ENCODE results near the gene GPD2. TPM values are rescaled to one million over a fixed set of nuclear protein-coding genes. Genes with fewer than 3 reads are reported as not detected.
A peak's percentile ranks its signal among the peaks of the same experiment; 100 is the strongest.

The GPD2 gene
- total and polyA plus RNA-seq, 10 of the 15 experiments (the other 5 are each of a cell fraction or from before 2014, with no cell fraction given), result 10.0 to 73.5 (median 43.4) TPM

- H3K36me3 ChIP-seq (ENCODE audit: control insufficient read depth in 2 of 2, insufficient read depth in 2 of 2, low read length in 1 of 2), result no peaks in the 10 kb centered on the region
- WGBS (ENCODE audit: insufficient coverage, insufficient replicate concordance, low lambda C conversion rate, missing lambda C conversion rate), result 74% methylated on average over 8 of the region's 8 CpGs
- no peaks in the 10 kb centered on the region for H4K20me1 ChIP-seq (ENCODE audit: control insufficient read depth, insufficient read depth)
- ATAC-seq (no peak), FAIRE-seq (no peak), DNase-seq (ENCODE audit: low read depth, low spot score) (no peak)
- TF ChIP-seq SPI1 (IDR thresholded peaks at IDR 0.05; ENCODE audit: borderline replicate concordance, insufficient read depth, low read depth, low read length), result no peak
- TF ChIP-seq RBBP5 (conservative IDR thresholded peaks at IDR 0.05), result no peak
- no peak for TF ChIP-seq RAD21 (IDR thresholded peaks at IDR 0.05; ENCODE audit: insufficient read depth, low read depth, low read length)
- TF ChIP-seq FOS (IDR thresholded peaks at IDR 0.05; ENCODE audit: borderline replicate concordance, extremely low read depth, insufficient read length), result no peak
- TF ChIP-seq ZNF24 (IDR thresholded peaks at IDR 0.05), result no peak
- CTCF ChIA-PET, result interaction anchor here (0.8 to 1.6 kb wide), 2 partner anchors 88 to 92 kb away, joined by 3 to 5 read pairs; no protein-coding TSS in a partner anchor
- intact Hi-C loops (cut with micrococcal nuclease; ENCODE audit: unreplicated experiment) (loop anchor here (1.0 to 5.0 kb wide), 2 partner anchors 95 to 103 kb away; no protein-coding TSS in a partner anchor), in situ Hi-C loops (cut with MboI) (no loop called here)
- peaks cover 30% of the 10 kb centered on the region for H3K79me2 ChIP-seq (ENCODE audit: control insufficient read depth, insufficient read depth, low read length)
- no peak overlapping the region for H2AFZ ChIP-seq (ENCODE audit: control insufficient read depth, low read depth, low read length)
- BruUV-seq (replicated peaks), result no TSS peak
- POLR2A ChIA-PET, result interaction anchor here (0.7 to 4.0 kb wide), 2 partner anchors 63 to 100 kb away, joined by 3 to 20 read pairs; no protein-coding TSS in a partner anchor
- no peak overlapping the region for H3K4me3 ChIP-seq
- H3K4me2 ChIP-seq (ENCODE audit: control insufficient read depth, insufficient read depth), result peak overlapping the region; percentile 86; the same call in 1 of the 2 replicates
- no peak overlapping the region for H3K27ac ChIP-seq (ENCODE audit: control insufficient read depth, insufficient read depth)
- no peak overlapping the region for H3K9ac ChIP-seq (ENCODE audit: control insufficient read depth, insufficient read depth, low read length)
- peaks cover 34% of the 10 kb centered on the region for H3K4me1 ChIP-seq (ENCODE audit: control insufficient read depth, insufficient read depth, low read length)
- no peaks in the 10 kb centered on the region for H3K9me3 ChIP-seq (replicated peaks; ENCODE audit: control insufficient read depth, insufficient read depth, low read length)
- SMC1A ChIA-PET (ENCODE audit: uncharacterized antibody, unreplicated experiment), result interaction anchor here (0.7 to 5.1 kb wide), 6 partner anchors 22 to 101 kb away, joined by 3 to 36 read pairs (median 4); partner anchors contain the start of gene NR4A2
- H3K27me3 ChIP-seq (replicated peaks in 1 of 2; ENCODE audit: control insufficient read depth in 2 of 2, insufficient read depth in 2 of 2, low read length in 1 of 2), result no peaks in the 10 kb centered on the region
- RAD21 ChIA-PET (ENCODE audit: unreplicated experiment), result interaction anchor here (0.7 to 1.1 kb wide), 4 partner anchors 9 to 49 kb away, joined by 3 to 4 read pairs (median 3); no protein-coding TSS in a partner anchor
These were observed 1.5 kb upstream of the GPD2 start for GRCh38 chr2:156434461-156435291.

All from GM12878 (cell line).